Activated CD8-positive, alpha-beta memory T cell treated with anti-CD3 and anti-CD28 coated beads, Interleukin-2, amount 50 U/mL, for 4 hours (primary cell): Measurements from ENCODE around the gene DCAF11.
A peak's percentile ranks its signal among the peaks of the same experiment; 100 is the strongest.

Source experiments
- DNase-seq: peaks from one replicate; pipeline ENCODE4 v3.0.0-alpha.2; 2020

Gene DCAF11

DNA sequence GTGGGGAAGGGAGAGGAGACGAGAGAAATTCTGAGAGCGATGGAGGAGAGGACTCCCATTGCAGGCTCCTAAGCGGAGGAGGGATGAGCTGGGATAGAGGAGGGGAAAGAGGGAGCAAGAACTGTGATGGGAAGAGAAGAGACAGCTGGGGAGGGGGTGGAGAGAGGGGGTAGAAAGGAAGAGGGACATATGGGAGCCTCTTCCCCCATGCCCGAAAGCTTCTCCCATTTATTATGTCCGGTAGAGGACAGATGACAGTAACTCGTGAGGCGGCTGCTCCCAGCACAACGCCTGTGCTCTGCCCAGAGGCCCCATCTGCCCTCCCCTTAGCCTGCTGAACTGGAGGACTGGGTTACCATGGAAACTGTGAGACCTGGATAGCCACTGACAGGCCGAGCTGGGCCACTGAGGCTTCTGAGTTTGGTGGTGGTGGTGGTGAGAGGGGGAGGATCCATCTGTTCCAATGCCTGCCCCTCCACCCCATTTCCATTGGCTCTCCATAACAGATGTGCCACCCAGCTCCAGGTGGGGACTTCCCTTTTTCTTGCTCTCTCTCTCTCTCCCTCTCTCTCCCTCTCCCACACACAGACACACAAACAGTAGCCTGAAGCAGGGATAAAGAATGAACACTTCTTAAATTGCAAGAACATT lies 35.0 kb upstream of the DCAF11 start:
- DNase-seq, result no peak

DNA sequence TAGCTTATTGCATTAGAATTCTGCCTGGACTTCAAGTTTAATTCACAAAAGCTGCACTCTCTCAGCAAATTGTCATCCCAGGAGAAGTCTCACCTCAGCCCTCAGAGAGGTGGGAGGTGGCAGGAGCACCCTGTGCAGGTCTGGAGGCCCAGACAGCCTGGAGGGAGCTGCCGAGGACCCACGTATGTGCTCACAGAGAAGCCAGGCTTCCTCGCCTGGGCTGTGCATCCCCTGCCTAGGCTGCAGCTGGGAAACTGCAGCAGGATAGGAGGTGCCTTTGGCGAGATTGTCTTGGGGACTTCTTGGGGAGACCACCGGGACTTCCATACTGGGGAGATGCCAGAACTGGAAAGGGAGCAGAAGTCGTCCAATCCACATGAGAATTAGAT lies 34.4 kb upstream of the DCAF11 start:
- no peak for DNase-seq

DNA sequence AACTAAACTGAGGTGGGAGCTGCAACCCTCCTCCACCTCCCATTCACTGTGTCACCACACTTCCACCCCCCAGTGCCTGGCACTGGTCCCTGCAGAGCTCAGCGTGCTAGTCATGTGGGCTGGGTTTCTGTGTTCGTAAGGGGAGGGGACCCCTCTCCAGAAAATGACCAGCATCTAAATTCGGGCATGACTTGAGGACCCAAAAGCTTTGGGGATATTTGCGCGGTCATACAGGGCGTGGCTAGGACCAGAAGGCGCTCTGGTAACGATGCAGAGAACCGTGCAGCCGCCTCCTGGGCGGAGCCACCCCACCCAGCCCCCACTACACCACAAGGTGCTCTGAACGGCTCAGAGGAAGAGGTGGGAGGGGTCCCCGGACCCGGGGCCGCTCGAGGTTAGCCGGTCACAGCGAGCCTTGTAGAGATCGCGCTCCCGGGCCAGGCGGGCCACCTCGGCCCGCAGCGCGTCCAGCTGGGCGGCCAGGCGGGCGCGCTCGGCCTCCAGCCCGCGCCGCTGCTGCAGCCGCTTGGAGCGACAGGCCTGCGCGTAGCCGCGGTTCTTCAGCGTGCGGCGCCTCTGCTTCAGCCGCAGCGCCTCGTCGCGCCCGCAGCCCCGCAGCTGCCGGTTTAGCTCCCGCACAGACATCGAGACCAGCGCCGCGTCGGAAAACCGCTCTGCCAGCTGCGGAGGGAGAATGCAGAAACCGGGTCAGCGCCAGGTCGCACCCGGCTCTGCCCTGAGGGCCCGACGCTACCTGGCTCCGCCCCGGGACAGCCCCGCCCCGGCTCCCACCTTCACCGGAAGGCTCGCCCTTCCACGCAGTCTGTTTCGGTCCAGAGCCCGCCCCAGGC lies 33.5 kb upstream of the DCAF11 start:
- peak; percentile 69 for DNase-seq

DNA sequence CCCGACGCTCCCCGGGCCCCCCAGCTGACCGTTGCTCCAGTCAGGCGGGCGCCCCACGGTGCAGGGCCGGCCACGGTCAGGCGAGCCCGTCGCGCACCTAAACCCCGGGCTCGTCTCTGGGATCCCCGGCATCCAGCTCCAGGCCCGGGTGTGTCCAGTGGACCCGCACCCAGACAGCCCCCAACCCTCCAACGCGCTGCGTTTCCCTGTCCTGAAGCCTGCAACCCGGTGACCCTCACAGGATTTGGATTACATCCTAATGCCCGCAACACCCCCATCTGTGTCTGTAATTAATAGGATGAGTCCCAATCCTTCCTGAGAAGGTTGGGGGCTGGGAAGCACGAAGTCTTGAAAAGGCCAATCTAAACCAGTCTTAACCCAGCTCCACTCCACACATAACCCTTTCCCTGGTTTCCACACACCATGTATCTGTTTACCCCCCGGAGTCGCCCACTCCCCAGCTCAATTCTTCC lies 32.8 kb upstream of the DCAF11 start:
- DNase-seq, result no peak

DNA sequence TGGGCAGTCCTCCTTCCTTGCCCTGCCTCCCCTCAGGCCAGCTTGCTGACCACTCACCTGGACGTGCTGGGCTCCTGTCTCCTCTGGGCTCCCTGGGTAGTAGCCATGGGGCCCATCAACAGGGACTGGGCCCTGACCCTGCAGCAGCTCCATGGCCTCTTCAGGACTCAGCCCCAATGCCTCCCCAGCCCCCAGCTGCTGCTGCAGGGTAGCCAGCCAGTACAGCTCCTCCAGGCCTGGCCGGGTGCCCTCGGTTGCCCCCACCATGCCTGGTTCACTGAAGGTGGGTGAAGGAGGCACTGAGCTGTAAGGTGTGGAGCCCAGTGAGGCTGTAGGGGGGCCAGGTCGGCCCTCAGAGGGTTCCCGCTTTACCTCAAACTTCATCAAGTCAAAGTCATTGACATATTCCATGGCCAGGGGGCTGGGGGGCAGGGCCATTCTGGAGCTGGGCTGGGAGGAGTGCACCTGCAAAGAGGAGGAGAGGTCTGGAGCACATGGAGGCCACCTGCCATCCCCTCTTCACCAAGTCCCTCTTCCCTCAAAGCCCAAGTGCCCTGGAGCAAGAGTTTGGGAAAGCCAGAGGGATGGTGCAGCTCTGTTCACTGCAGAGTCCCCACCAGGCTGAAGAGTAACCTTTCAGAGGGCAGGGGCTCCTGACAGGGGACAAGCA lies 32.0 kb upstream of the DCAF11 start:
- DNase-seq, result no peak

DNA sequence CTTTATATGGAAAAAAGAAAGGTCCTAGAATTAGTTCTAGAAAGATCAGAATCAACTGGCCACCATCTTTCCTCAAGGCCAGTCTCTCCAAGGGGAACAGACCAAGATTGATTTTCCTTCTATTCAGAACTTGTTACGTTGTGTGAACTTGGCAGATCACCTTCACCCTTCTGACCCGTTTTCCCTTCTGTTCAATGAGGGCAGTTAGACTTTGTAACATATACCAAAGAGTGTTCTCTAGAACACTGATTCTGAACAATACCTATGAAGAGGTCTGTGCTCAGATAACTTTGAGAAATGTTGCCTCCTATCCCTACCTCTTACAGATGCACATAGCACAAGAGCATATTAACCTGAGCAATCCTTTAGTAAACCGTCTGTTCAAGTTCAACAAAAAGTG lies 31.1 kb upstream of the DCAF11 start:
- DNase-seq, result no peak

DNA sequence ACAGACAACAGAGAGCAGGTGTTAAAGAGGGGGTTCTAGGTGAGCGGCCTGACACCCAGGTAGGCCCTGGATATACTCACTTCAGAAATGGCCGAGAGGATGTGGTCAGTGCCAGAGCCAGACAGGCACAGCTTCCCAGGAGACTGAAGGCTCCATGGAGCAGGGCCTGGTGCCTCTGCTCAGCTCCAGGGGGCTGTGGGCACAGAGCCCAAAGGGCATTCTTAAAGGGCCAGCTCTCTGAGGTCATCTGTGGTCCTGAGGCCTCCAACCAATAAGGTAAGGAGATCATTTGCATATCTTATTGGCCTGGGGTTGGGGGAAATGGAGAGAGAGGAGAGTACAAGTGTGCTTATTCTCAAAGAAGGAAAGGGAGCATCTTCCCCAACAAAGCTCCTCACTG lies 30.1 kb upstream of the DCAF11 start:
- DNase-seq, result no peak

DNA sequence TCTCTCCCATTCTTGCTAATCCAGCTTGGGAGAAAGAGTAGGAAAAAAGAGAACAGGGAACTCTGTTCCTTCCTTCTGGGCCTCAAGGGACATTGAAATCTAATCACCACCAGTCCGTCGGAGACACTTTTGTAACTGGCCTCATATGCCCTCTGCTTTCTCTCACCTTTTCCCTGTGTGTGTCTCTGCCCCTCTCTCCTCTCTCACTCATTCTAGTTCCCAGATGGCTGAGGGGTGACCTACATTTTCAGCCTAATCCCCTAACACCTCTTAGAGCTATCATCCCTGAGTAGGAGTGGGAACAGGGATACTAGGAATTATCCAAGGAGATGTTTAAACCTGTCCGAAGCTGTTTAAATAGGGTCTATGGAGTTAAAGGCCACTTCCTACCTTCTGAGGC lies 29.4 kb upstream of the DCAF11 start:
- DNase-seq, result no peak

DNA sequence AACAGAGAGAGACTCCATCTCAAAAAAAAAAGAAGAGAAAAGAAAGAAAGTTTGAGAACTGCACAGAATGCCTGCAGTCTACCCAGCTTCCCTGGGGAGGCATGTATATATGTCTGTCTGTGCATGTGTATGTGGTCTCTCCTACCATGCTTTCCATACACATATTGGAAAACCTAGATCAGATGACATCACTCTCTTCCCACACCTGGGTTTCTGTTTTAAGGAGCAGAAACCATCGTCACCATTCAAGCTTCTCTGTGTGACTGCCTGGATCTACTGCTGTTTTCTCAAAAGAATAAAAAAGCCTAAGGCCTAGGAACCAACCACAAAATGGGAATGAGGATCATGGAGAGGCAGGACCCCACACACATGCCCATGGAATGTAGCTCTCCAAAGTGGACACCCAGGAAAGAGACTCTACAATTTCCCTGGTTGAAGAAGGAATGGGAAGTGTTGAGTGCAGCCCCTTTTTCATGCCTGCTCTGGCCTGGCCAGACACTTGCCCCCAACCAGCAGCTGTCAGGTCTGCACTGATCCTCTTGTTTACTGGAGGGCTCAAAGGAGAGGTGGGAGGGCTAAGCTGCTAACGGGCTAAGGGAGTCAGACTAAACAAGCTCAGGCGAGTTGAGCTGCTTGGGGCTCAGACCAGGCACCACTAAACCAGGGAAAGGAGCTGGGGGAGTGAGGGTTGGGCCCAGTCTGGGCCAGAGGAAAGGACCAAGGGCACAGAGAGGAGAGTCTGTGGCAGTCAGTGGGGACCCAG lies 28.2 kb upstream of the DCAF11 start:
- no peak for DNase-seq

DNA sequence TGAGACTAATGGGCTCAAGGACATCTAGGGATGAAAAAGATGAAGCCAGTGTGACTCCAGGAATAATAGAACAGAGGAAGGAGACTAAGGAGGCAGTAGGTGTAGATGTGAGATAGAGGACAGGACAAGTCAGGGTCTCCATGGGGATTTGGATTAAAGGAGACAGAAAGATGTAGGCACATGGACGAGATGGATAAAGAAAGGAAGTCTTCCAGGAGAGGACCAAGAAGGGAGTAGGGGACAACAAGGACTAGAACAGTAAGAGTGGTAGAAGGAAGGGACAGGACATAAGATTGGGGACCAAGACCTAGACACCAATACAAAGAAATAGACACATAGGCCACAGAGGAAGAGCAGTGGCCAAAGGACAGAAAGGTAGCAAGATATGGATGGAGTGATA lies 27.6 kb upstream of the DCAF11 start:
- no peak for DNase-seq

DNA sequence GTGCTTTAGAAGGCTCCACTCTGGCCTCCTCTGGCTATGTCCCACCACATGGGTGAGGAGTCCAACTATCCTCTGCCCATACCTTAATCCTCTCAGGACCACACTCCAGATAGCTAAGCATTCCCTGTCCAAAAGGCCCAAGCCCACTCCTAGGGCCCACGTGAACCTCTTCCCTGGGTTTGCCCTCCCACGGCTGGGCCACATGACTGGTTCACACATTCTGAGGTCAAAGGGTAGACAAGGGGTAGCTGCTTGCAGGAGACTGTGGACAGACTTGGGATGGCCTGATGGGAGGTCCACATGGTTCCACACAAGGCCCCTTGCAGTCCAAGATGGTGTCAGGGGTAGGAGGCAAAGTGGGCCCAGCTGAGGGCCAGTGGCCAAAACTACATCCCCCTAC lies 26.5 kb upstream of the DCAF11 start:
- no peak for DNase-seq

DNA sequence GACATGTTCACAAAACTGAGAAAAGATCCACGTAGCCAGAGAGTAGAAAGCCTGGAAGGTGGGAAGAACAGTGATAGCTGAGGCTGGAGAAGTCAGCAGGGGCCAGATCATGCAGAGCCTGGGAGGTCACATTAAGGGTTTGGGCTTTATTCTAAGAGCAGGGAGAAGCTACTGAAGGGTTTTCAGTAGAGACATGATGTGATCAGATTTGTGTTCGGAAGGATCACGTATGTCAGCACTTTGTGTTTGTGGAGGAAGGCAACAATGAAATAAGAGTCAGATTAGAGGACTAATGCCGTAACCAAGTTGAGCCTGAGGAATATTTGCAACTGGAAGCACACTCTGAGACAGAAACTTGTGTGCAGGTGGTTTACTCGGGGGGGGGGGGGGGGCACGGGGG lies 24.7 kb upstream of the DCAF11 start:
- no peak for DNase-seq

DNA sequence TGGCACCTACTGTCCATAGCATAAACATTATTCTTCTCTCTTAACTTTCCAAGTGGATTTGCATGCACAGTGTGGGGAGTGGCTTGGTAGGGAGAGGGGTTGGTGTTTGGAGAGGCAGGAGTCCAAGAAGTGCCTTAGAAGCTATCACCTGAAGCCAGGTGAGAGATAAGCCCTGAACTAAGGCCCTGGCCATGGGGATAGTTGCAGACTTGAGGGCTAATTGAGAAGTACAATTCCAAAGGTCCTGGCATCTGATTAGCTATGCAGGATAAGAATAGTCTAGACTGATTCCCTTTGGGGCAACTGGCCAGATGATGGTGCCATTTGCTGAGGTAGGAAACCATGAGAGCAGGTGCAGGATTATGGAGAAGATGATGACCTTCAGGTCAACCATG lies 22.5 kb upstream of the DCAF11 start:
- no peak for DNase-seq

DNA sequence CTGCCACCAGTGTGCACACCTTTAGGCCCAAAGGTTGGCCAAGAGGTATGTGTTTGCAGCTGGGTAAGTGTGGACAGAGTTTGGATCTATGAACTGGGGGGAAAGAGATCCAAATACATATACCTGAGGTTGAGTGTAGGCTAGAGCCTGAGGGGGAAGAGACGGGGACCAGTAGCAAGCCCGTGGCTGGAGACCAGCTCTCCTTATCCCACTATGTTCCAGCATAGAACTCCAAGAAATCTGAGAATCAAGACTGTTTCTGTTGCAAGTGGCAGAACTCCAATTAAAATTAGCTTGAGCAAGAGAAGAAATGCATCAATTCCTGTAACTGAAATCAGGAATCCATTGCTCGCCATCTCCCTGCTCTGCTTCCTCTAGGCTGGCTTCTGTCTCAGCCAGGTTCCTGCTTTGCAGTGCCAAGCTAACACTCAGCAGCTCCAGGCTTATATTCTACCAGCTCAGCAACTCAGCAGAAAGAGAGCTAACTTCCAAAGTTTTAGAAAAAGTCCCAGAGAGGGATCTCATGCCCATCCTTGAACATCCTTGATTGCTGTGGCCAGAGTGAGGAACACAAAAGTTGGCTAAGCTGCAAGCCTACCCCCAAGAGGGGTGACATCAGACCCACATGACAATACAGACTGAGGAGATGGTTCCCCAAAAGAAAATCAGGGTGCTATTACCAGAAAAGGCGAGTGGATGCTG lies 21.9 kb upstream of the DCAF11 start:
- no peak for DNase-seq

DNA sequence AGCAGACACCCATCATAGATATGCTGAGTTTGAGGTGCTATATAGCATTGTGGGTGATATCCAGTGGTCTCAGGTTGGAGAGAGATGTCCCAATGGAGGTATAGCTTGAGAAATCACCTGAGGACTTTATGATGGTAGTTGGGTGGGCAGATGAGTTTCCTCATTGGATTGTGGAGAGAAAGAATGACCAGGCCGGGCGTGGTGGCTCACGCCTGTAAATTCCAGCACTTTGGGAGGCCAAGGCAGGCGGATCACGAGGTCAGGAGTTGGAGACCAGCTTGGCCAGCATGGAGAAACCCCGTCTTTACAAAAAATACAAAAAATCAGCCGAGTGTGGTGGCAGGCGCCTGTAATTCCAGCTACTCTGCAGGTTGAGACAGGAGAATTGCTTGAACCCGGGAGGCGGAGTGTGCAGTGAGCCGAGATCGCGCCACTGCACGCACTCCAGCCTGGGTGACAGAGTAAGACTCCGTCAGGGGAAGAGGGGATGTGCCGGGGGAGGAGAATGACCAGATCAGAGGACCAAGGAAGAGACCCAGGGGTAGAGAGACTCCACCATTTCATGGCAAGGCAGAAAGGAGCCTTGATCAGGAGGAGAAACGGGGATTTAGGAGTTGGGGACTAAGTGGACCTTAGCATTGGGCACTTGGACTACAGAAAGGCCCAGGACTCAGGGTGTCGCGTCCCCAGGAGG lies 21.2 kb upstream of the DCAF11 start:
- no peak for DNase-seq

DNA sequence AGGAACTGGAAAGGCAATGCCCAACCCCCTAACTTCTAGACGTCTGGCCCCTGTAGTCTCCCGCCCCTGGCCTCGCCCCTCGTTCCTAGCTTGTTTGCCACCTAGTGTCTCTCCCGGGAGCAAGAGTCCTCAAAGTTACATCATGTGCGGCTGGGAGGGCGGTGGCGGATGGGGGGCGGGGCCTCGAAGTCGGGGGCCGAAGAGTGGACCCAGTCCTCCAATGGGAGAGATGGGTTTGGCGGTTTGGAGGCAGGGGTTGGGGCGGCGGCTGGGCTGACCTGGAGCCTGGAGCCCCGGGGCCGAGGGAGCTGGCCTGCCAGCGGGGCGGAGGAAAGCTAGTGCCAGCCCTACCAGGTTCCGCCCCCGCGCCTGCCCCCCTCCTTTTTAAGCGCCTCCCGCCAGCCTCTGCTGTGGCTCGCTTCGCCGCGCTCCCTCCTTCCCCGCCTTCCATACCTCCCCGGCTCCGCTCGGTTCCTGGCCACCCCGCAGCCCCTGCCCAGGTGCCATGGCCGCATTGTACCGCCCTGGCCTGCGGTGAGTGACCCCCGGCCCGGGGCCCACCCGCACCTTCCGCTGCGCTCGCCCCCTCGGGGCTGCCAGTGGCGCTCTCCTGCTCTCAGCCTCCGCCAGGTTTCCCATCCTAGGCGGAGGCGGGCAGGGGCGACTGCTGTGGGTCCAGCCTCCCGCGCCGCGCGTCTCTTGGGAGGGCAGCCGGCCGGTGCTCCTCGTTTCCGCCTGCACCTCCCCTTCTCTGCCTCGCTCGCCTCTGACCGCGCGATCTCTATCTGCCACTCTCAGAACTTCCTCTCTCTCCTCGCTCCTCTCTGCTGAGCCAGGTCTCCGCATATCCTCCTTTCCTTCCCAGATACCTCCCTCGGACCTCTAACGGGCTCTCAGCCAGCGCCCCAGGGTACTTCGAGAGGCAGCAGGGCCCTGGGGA lies 20.4 kb upstream of the DCAF11 start, which contains the start of gene PCK2:
PCK2 (plus strand) TSS at position 411 of the 940 bp plus-strand sequence; CDS start at position 506, 95 bp downstream.
- peak; percentile 84 for DNase-seq

DNA sequence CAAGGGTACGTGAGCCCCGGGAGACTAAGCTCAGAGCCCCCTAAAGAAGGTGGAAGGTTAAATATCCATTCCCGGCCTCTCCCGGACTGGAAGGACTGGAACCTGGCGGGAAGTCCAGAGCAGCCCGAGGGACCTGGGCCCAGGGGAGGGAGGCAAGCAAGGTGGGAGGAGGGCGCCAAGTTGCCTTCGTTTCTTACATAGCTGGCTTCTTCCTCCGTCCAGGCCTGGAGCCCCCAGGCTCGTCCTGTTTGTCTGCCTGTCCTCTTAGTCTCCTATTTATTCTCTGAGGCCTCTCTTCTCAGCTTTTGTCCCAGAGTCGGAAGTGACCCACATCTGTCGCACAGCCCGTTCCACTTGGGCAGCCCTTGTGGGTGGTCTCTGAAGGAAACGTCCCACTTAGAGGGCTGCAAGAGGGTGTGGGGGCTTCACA lies 19.7 kb upstream of the DCAF11 start:
- DNase-seq, result no peak

DNA sequence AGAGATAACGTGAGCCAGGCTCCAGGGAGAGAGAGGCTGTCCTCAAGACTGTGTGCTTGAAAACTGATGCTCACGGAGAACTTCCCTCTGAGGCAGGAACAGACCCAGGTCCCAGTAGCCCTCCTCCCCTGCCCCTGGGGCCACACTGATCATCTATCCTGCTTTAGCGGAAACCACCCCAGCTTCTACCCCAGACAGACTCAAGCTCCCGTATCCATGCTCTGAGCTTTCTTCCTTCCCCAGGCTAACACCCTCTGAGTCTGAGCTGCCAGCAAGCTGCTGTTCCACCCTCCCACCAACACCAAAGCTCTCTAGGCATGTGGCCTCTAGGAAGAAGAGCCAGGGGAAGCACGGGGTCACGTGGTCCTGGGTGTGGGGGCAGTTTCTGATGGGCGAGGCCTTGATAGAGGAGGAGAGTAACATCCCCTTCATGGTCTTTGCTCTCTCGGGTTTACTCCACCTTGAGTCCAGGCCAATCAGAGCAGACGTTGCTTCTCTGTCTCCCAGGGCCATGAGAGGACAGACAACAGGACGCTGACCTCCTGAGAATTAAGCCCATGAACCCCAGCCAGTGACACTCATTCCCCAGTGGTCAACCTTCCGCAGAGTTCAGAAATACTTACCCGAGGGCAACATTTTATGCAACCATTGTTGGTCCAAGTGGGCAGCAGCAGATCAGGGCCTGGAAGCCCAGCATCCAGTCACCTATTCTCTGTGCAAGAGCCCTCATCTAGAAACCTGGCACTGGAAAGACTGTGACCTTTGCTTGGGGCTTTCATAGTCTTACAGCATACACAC lies 19.1 kb upstream of the DCAF11 start:
- DNase-seq, result peak; percentile 44

DNA sequence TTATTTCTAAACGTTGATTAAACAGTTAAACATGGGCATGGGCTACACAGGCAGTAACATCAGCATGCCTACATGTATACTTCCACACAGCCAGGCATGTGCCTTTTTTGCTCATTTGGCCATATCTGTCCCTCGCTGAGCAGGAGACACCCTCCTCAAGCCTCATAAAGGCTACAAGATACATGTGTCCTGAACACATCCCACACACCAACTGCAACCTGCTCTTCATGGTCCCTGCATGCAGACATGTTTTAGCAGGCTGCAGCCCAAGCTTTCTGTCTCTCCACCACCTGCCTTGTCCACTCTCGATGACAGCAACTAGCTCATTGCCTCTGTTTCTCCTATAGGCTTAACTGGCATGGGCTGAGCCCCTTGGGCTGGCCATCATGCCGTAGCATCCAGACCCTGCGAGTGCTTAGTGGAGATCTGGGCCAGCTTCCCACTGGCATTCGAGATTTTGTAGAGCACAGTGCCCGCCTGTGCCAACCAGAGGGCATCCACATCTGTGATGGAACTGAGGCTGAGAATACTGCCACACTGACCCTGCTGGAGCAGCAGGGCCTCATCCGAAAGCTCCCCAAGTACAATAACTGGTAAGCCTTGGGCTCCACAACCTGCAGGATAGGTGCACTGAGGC lies 17.9 kb upstream of the DCAF11 start:
- DNase-seq, result no peak
